ENCODE results near the gene PTPRCAP.
A peak's percentile ranks its signal among the peaks of the same experiment; 100 is the strongest.

Gene PTPRCAP

GRCh38 chr11:67423891-67424613 lies 13.4 kb downstream of the PTPRCAP start:
- Histone ChIP-seq H4K20me1 (ENCODE audit: insufficient read depth, low read length, poor library complexity, severe bottlenecking) (no peaks in the 10 kb centered on the region), H3K4me3 (ENCODE audit: low read length, poor library complexity, severe bottlenecking) (no peak overlapping the region), H3K9me3 (ENCODE audit: insufficient read depth, low read depth, low read length) (no peaks in the 10 kb centered on the region), H2AFZ (ENCODE audit: low read length) (no peak overlapping the region), H3K36me3 (ENCODE audit: insufficient read depth, low read length) (no peaks in the 10 kb centered on the region), H3K27me3 (ENCODE audit: insufficient read depth, low read length, poor library complexity, severe bottlenecking) (no peaks in the 10 kb centered on the region), H3K4me1 (ENCODE audit: insufficient read depth, low read length, poor library complexity, severe bottlenecking) (peaks cover 38% of the 10 kb centered on the region), H3F3A (ENCODE audit: low read depth) (peaks cover 4% of the 10 kb centered on the region; the same call in 1 of the 2 replicates), H3K79me2 (ENCODE audit: insufficient read depth, low read length) (peaks cover 21% of the 10 kb centered on the region; the same call in 1 of the 2 replicates), H3K9me2 (replicated peaks; ENCODE audit: low read depth, low read length) (no peaks in the 10 kb centered on the region), H3K9ac (ENCODE audit: low read depth, low read length, poor library complexity, severe bottlenecking) (peak overlapping the region; percentile 31), H3K4me2 (ENCODE audit: low read depth, low read length, poor library complexity, severe bottlenecking) (no peak overlapping the region)
- TF ChIP-seq EZH2phosphoT487 (IDR thresholded peaks at IDR 0.05; ENCODE audit: borderline replicate concordance) (no peak), CTCF (conservative IDR thresholded peaks at IDR 0.05; ENCODE audit: low read length) (no peak)

GRCh38 chr11:67423466-67423865 lies 14.0 kb downstream of the PTPRCAP start:
- Histone ChIP-seq H3K27me3 (ENCODE audit: insufficient read depth, low read length, poor library complexity, severe bottlenecking) (no peaks in the 10 kb centered on the region), H2AFZ (ENCODE audit: low read length) (no peak overlapping the region), H3K36me3 (ENCODE audit: insufficient read depth, low read length) (no peaks in the 10 kb centered on the region), H3K4me1 (ENCODE audit: insufficient read depth, low read length, poor library complexity, severe bottlenecking) (peaks cover 39% of the 10 kb centered on the region), H3F3A (ENCODE audit: low read depth) (peaks cover 4% of the 10 kb centered on the region; the same call in 1 of the 2 replicates), H3K9me2 (replicated peaks; ENCODE audit: low read depth, low read length) (no peaks in the 10 kb centered on the region), H3K79me2 (ENCODE audit: insufficient read depth, low read length) (peaks cover 21% of the 10 kb centered on the region; the same call in 1 of the 2 replicates), H3K4me2 (ENCODE audit: low read depth, low read length, poor library complexity, severe bottlenecking) (no peak overlapping the region), H3K4me3 (ENCODE audit: low read length, poor library complexity, severe bottlenecking) (no peak overlapping the region), H3K9ac (ENCODE audit: low read depth, low read length, poor library complexity, severe bottlenecking) (no peak overlapping the region), H4K20me1 (ENCODE audit: insufficient read depth, low read length, poor library complexity, severe bottlenecking) (no peaks in the 10 kb centered on the region), H3K9me3 (ENCODE audit: insufficient read depth, low read depth, low read length) (no peaks in the 10 kb centered on the region)
- TF ChIP-seq EZH2phosphoT487 (IDR thresholded peaks at IDR 0.05; ENCODE audit: borderline replicate concordance) (no peak), CTCF (conservative IDR thresholded peaks at IDR 0.05; ENCODE audit: low read length) (no peak)

- H2AFZ ChIP-seq (ENCODE audit: low read length) = no peak overlapping the region
- no peaks in the 10 kb centered on the region for H3K27me3 ChIP-seq (ENCODE audit: insufficient read depth, low read length, poor library complexity, severe bottlenecking)
- no peak for TF ChIP-seq CTCF (conservative IDR thresholded peaks at IDR 0.05; ENCODE audit: low read length)
- TF ChIP-seq EZH2phosphoT487 (IDR thresholded peaks at IDR 0.05; ENCODE audit: borderline replicate concordance) = no peak
- H3K9ac ChIP-seq (ENCODE audit: low read depth, low read length, poor library complexity, severe bottlenecking) = no peak overlapping the region
- no peak overlapping the region for H3K4me2 ChIP-seq (ENCODE audit: low read depth, low read length, poor library complexity, severe bottlenecking)
- H3F3A ChIP-seq (ENCODE audit: low read depth) = peaks cover 4% of the 10 kb centered on the region; the same call in 1 of the 2 replicates
- H3K79me2 ChIP-seq (ENCODE audit: insufficient read depth, low read length) = peaks cover 23% of the 10 kb centered on the region; the same call in 1 of the 2 replicates
- H3K4me1 ChIP-seq (ENCODE audit: insufficient read depth, low read length, poor library complexity, severe bottlenecking) = peaks cover 40% of the 10 kb centered on the region
- no peaks in the 10 kb centered on the region for H3K9me3 ChIP-seq (ENCODE audit: insufficient read depth, low read depth, low read length)
- H3K36me3 ChIP-seq (ENCODE audit: insufficient read depth, low read length) = no peaks in the 10 kb centered on the region
- H4K20me1 ChIP-seq (ENCODE audit: insufficient read depth, low read length, poor library complexity, severe bottlenecking) = no peaks in the 10 kb centered on the region
- H3K4me3 ChIP-seq (ENCODE audit: low read length, poor library complexity, severe bottlenecking) = no peak overlapping the region
- H3K9me2 ChIP-seq (replicated peaks; ENCODE audit: low read depth, low read length) = no peaks in the 10 kb centered on the region
Observed at GRCh38 chr11:67422891-67423290, 14.6 kb downstream of the PTPRCAP start.

Measured in Loucy (cell line).